Measurements from ENCODE around the gene HOXD13.

Gene HOXD13

GRCh38 chr2:176127774-176128072 is 35.2 kb downstream of the HOXD13 start:
- in situ Hi-C loops (cut with MboI; ENCODE audit: low pct_unique_long_range_greater_than_20kb, low sequenced_read_pairs, unreplicated experiment): loop anchor here (10.0 kb wide), 1 partner anchor 1027 kb away; no protein-coding TSS in a partner anchor
- no peak for DNase-seq (ENCODE audit: low spot score)
- TF ChIP-seq, protein P1, sequence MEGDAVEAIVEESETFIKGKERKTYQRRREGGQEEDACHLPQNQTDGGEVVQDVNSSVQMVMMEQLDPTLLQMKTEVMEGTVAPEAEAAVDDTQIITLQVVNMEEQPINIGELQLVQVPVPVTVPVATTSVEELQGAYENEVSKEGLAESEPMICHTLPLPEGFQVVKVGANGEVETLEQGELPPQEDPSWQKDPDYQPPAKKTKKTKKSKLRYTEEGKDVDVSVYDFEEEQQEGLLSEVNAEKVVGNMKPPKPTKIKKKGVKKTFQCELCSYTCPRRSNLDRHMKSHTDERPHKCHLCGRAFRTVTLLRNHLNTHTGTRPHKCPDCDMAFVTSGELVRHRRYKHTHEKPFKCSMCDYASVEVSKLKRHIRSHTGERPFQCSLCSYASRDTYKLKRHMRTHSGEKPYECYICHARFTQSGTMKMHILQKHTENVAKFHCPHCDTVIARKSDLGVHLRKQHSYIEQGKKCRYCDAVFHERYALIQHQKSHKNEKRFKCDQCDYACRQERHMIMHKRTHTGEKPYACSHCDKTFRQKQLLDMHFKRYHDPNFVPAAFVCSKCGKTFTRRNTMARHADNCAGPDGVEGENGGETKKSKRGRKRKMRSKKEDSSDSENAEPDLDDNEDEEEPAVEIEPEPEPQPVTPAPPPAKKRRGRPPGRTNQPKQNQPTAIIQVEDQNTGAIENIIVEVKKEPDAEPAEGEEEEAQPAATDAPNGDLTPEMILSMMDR (IDR thresholded peaks at IDR 0.05; ENCODE audit: extremely low read depth, insufficient read depth, missing control alignments): no peak

DNA sequence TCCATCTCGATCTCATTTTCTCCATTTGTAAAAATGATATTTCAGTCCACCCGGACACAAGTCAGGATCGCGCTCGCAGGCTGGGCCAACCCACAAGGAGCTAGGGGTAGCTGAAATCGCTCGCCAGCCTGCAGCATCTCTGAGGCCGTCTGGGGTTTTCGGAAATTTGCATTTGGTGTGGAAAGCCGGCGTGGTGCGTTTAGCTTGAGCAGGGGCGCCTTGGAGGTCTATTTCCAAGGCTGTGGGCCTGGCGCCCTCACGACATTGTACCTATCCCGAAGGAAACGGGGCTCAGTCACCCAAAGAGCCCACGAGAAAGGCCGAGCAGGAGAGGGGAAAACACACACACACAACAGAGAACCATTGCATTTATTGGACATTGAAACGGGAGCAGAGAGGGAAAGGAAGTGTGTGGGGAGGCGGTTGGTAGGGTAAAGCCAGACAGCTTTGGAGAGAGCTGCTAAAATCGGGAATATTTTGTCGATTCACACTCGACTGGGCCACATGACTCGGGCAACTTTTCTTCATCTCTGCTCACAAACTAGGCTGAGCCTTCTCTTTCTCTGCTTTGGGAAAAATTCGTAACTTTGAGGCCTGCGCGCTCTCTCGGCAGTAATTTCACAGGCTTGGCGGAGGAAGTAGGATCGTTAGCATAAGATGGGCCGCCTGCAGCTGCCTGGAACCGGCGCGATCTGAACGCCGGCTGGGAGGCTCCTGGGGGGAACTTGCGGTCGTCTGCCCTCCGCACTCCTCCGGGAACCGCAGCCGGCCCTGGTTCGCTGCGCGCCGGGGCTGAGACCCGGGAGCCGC is 35.9 kb downstream of the HOXD13 start:
- TF ChIP-seq, protein P1 (IDR thresholded peaks at IDR 0.05; ENCODE audit: extremely low read depth, insufficient read depth, missing control alignments): no peak
- in situ Hi-C loops (cut with MboI; ENCODE audit: low pct_unique_long_range_greater_than_20kb, low sequenced_read_pairs, unreplicated experiment): loop anchor here (10.0 kb wide), 1 partner anchor 1026 kb away; no protein-coding TSS in a partner anchor
- DNase-seq (ENCODE audit: low spot score): no peak

DNA sequence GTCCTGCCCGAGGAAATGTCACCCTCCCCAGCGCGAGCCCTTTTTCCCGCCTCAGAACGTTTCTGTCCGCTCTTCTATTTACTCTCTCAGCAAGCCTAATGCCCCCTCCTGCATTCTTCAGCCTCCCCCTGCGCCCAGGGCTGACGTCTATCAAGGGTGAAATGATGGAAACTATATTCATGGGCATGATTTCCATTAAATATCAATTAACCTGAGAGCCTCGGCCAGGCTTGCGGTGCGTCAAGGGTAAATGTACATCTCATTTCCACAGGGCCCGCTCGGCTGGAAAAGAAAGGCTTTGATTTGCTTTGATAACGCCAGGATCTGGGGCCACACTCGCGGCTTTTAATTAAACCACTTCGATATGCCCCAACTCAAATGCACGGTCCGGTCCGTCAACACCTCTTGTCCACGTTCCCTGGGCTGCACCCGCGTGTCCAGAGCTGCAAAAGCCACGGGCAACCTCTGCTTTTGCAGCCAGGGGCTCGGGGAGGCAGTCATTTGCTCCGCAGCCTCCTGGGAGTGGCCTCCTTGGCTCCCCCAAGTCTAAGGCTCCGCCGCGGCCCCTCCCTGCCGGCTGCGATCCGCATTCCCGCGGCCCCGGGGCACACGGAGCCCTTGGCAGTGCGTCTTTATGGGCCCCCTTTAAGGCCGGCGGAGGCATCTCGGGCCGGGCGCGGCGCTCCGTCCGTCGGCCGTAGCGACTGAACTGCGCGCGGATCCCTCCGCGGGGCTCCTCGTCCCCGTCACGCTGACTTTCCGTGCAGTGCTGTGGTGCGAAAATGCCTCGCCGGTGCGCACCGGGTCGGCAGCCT is 36.7 kb downstream of the HOXD13 start, which contains the start of gene HOXD8:
HOXD8 (plus strand) TSS at position 724 of the 815 bp plus-strand sequence. CDS start 662 bp downstream, outside the sequence.
- no peak for DNase-seq (ENCODE audit: low spot score)
- TF ChIP-seq, protein P1 (IDR thresholded peaks at IDR 0.05; ENCODE audit: extremely low read depth, insufficient read depth, missing control alignments): no peak
- in situ Hi-C loops (cut with MboI; ENCODE audit: low pct_unique_long_range_greater_than_20kb, low sequenced_read_pairs, unreplicated experiment): loop anchor here (10.0 kb wide), 1 partner anchor 1026 kb away; no protein-coding TSS in a partner anchor

GRCh38 chr2:176129813-176130146 is 37.3 kb downstream of the HOXD13 start:
- in situ Hi-C loops (cut with MboI; ENCODE audit: low pct_unique_long_range_greater_than_20kb, low sequenced_read_pairs, unreplicated experiment): loop anchor here (10.0 kb wide), 1 partner anchor 1025 kb away; no protein-coding TSS in a partner anchor
- TF ChIP-seq, protein P1 (IDR thresholded peaks at IDR 0.05; ENCODE audit: extremely low read depth, insufficient read depth, missing control alignments): no peak
- no peak for DNase-seq (ENCODE audit: low spot score)

DNA sequence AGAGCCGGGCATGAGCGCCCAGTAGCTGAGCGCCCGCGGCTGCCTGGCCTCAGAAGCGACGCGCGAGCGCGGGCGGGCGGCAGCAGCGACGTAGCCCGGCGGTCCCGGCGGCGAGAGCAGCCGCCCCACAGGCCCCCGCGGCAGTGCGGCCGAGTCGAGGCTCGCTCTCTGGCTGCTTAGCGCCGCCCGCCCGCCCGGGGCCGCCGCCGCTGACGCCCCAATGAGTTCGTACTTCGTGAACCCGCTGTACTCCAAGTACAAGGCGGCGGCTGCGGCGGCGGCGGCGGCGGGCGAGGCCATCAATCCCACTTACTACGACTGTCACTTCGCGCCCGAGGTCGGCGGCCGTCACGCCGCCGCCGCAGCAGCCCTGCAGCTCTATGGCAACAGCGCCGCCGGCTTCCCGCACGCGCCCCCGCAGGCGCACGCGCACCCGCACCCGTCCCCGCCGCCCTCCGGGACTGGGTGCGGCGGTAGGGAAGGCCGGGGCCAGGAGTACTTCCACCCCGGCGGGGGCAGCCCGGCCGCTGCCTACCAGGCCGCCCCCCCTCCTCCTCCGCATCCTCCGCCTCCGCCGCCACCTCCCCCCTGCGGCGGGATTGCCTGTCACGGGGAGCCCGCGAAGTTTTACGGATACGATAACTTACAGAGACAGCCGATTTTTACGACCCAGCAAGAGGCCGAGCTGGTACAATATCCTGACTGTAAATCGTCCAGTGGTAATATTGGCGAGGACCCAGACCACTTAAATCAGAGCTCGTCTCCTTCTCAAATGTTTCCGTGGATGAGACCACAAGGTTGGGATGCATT is 37.8 kb downstream of the HOXD13 start:
- TF ChIP-seq, protein P1 (IDR thresholded peaks at IDR 0.05; ENCODE audit: extremely low read depth, insufficient read depth, missing control alignments): no peak
- DNase-seq (ENCODE audit: low spot score): no peak
- in situ Hi-C loops (cut with MboI; ENCODE audit: low pct_unique_long_range_greater_than_20kb, low sequenced_read_pairs, unreplicated experiment): no loop called here

All from GM13977 (cell line).